Measurements from ENCODE around the gene DCTN4. TPM values are rescaled to one million over a fixed set of nuclear protein-coding genes. Genes with fewer than 3 reads are reported as not detected.

DCTN4 gene
- total RNA-seq, 1 donor from 2014 or later, result 28.1 TPM

- DNase-seq (ENCODE audit: low spot score in 2 of 2), result no peak
- Histone ChIP-seq H3K9me3 (no peaks in the 10 kb centered on the region), H3K36me3 (peaks cover 18 to 37% of the 10 kb centered on the region in 2 donors), H3K27me3 (no peaks in the 10 kb centered on the region), H3K4me3 (no peak overlapping the region), H3K27ac (no peak overlapping the region), H3K4me1 (no peaks in the 10 kb centered on the region)
- intact Hi-C loops (cut with DNase I), result loop anchor here (10.0 kb wide), 1 partner anchor 138 kb away; the partner anchor contains the start of gene IRGM
- TF ChIP-seq CTCF (IDR thresholded peaks at IDR 0.05), result no peak
Measured at GRCh38 chr5:150706776-150707390, 51.9 kb downstream of the DCTN4 start.

GRCh38 chr5:150703762-150704161 lies 55.1 kb downstream of the DCTN4 start:
- DNase-seq (ENCODE audit: low spot score in 2 of 2), result no peak
- Histone ChIP-seq H3K4me3 (no peak overlapping the region), H3K9me3 (no peaks in the 10 kb centered on the region), H3K4me1 (peaks cover 4 to 10% of the 10 kb centered on the region in 2 donors), H3K36me3 (peaks cover 2 to 10% of the 10 kb centered on the region in 2 donors), H3K27ac (no peak overlapping the region), H3K27me3 (no peaks in the 10 kb centered on the region)
- no peak for TF ChIP-seq CTCF (IDR thresholded peaks at IDR 0.05)
- intact Hi-C loops (cut with DNase I), result loop anchor here (5.0 to 10.0 kb wide), 3 partner anchors 46 to 251 kb away; partner anchors contain the start of gene IRGM

GRCh38 chr5:150700594-150701377 lies 58.0 kb downstream of the DCTN4 start, which contains the start of gene RBM22:
RBM22 (minus strand) TSS chr5:150701062; CDS start chr5:150700985, 77 bp downstream.
- H3K27ac ChIP-seq, result peak within 1 kb of the TSS; percentile 97 to 99
- peaks cover 30 to 31% of the 10 kb centered on the region in 2 donors for H3K36me3 ChIP-seq
- no peaks in the 10 kb centered on the region for H3K27me3 ChIP-seq
- intact Hi-C loops (cut with DNase I), result loop anchor here (1.0 to 10.0 kb wide), 6 partner anchors 43 to 248 kb away; partner anchors contain the start of genes IRGM and SMIM3
- peak within 1 kb of the TSS; percentile 95 to 100 for H3K4me3 ChIP-seq
- peak; percentile 68 to 96 for DNase-seq (ENCODE audit: low spot score in 2 of 2)
- TF ChIP-seq CTCF (IDR thresholded peaks at IDR 0.05), result peak; percentile 62 to 78 (median 64)
- no peaks in the 10 kb centered on the region for H3K9me3 ChIP-seq
- peaks cover 4 to 10% of the 10 kb centered on the region in 2 donors for H3K4me1 ChIP-seq

GRCh38 chr5:150700246-150700593 lies 58.6 kb downstream of the DCTN4 start:
- no peak for DNase-seq (ENCODE audit: low spot score in 2 of 2)
- Histone ChIP-seq H3K4me1 (peaks cover 4 to 10% of the 10 kb centered on the region in 2 donors), H3K9me3 (no peaks in the 10 kb centered on the region), H3K36me3 (peaks cover 36 to 37% of the 10 kb centered on the region in 2 donors), H3K4me3 (peak overlapping the region; percentile 95 to 100), H3K27ac (peak overlapping the region; percentile 97 to 99), H3K27me3 (no peaks in the 10 kb centered on the region)
- TF ChIP-seq CTCF (IDR thresholded peaks at IDR 0.05), result no peak
- intact Hi-C loops (cut with DNase I), result loop anchor here (2.0 to 10.0 kb wide), 5 partner anchors 43 to 248 kb away; partner anchors contain the start of genes IRGM and SMIM3

GRCh38 chr5:150694612-150695011 lies 64.2 kb downstream of the DCTN4 start:
- H3K27ac ChIP-seq, result no peak overlapping the region

More at GRCh38 chr5:150694612-150695011, 64.2 kb downstream of the DCTN4 start:
- H3K9me3 ChIP-seq, result no peaks in the 10 kb centered on the region
- peaks cover 4 to 7% of the 10 kb centered on the region in 2 donors for H3K4me1 ChIP-seq
- intact Hi-C loops (cut with DNase I), result no loop called here
- no peaks in the 10 kb centered on the region for H3K27me3 ChIP-seq
- no peak overlapping the region for H3K4me3 ChIP-seq
- TF ChIP-seq CTCF (IDR thresholded peaks at IDR 0.05), result no peak
- DNase-seq (ENCODE audit: low spot score in 2 of 2), result no peak
- peaks cover 80 to 88% of the 10 kb centered on the region in 2 donors for H3K36me3 ChIP-seq

Measured in ascending aorta (tissue), 2 donors.